ENCODE data around the gene HEATR3. TPM values are rescaled to one million over a fixed set of nuclear protein-coding genes. Genes with fewer than 3 reads are reported as not detected.

HEATR3 gene
- total RNA-seq, 1 donor from 2014 or later = 19.1 TPM

GRCh38 chr16:50072730-50073129, 7.0 kb downstream of the HEATR3 start:
- H3K36me3 ChIP-seq (ENCODE audit: control insufficient read depth, insufficient read depth, low read length) = no peaks in the 10 kb centered on the region
- DNase-seq (ENCODE audit: low read depth) = no peak
- no peak for TF ChIP-seq CTCF (IDR thresholded peaks at IDR 0.05; ENCODE audit: insufficient read depth, low read length, poor library complexity, severe bottlenecking)

GRCh38 chr16:50079397-50080140, 13.8 kb downstream of the HEATR3 start:
- H3K4me3 ChIP-seq (ENCODE audit: low read depth, low read length) = no peak overlapping the region
- no peak for TF ChIP-seq CTCF (IDR thresholded peaks at IDR 0.05; ENCODE audit: insufficient read depth, low read length, poor library complexity, severe bottlenecking)
- no peak for DNase-seq (ENCODE audit: low read depth)
- H3K36me3 ChIP-seq (ENCODE audit: control insufficient read depth, insufficient read depth, low read length) = no peaks in the 10 kb centered on the region
- H3K27me3 ChIP-seq (ENCODE audit: control insufficient read depth, insufficient read depth, low read length) = no peaks in the 10 kb centered on the region

More at GRCh38 chr16:50072730-50073129, 7.0 kb downstream of the HEATR3 start:
- Histone ChIP-seq H3K4me3 (ENCODE audit: low read depth, low read length) (no peak overlapping the region), H3K27me3 (ENCODE audit: control insufficient read depth, insufficient read depth, low read length) (no peaks in the 10 kb centered on the region)

GRCh38 chr16:50081428-50082018, 15.8 kb downstream of the HEATR3 start:
- no peak for DNase-seq (ENCODE audit: low read depth)
- no peak for TF ChIP-seq CTCF (IDR thresholded peaks at IDR 0.05; ENCODE audit: insufficient read depth, low read length, poor library complexity, severe bottlenecking)
- Histone ChIP-seq H3K4me3 (ENCODE audit: low read depth, low read length) (no peak overlapping the region), H3K27me3 (ENCODE audit: control insufficient read depth, insufficient read depth, low read length) (no peaks in the 10 kb centered on the region), H3K36me3 (ENCODE audit: control insufficient read depth, insufficient read depth, low read length) (no peaks in the 10 kb centered on the region)

- no peak overlapping the region for H3K4me3 ChIP-seq (ENCODE audit: low read depth, low read length)
- H3K27me3 ChIP-seq (ENCODE audit: control insufficient read depth, insufficient read depth, low read length) = no peaks in the 10 kb centered on the region
- TF ChIP-seq CTCF (IDR thresholded peaks at IDR 0.05; ENCODE audit: insufficient read depth, low read length, poor library complexity, severe bottlenecking) = no peak
- H3K36me3 ChIP-seq (ENCODE audit: control insufficient read depth, insufficient read depth, low read length) = no peaks in the 10 kb centered on the region
- no peak for DNase-seq (ENCODE audit: low read depth)
Measured at GRCh38 chr16:50083996-50084395, 18.2 kb downstream of the HEATR3 start.

- DNase-seq (ENCODE audit: low read depth) = no peak
- H3K36me3 ChIP-seq (ENCODE audit: control insufficient read depth, insufficient read depth, low read length) = no peaks in the 10 kb centered on the region
- no peak for TF ChIP-seq CTCF (IDR thresholded peaks at IDR 0.05; ENCODE audit: insufficient read depth, low read length, poor library complexity, severe bottlenecking)
Measured at GRCh38 chr16:50086176-50086575, 20.4 kb downstream of the HEATR3 start.

More at GRCh38 chr16:50086176-50086575, 20.4 kb downstream of the HEATR3 start:
- Histone ChIP-seq H3K4me3 (ENCODE audit: low read depth, low read length) (no peak overlapping the region), H3K27me3 (ENCODE audit: control insufficient read depth, insufficient read depth, low read length) (no peaks in the 10 kb centered on the region)
